DMS 273 treated with DMSO at 0.1 percent for 48 hours (cell line): ENCODE results near the gene CERS1.

Experiments used
- DNase-seq: peaks from one replicate; lab custom pipeline; 2025; lab: John Stamatoyannopoulos, UW

CERS1 gene

GRCh38 chr19:18895824-18896341 lies at the start of gene CERS1:
Gene CERS1, minus strand, starts transcription at chr19:18896158. Its CDS starts 86 bp downstream, at chr19:18896072.
- no peak for DNase-seq

- no peak for DNase-seq
Measured at GRCh38 chr19:18945297-18945696, 49.3 kb upstream of the CERS1 start.

- DNase-seq = no peak
Measured at GRCh38 chr19:18943465-18943864, 47.5 kb upstream of the CERS1 start.

- DNase-seq = no peak
Measured at GRCh38 chr19:18942692-18943091, 46.7 kb upstream of the CERS1 start.

GRCh38 chr19:18941628-18942354 lies 45.8 kb upstream of the CERS1 start:
- DNase-seq = no peak

- peak; percentile 36 for DNase-seq
Measured at GRCh38 chr19:18940769-18941627, 45.0 kb upstream of the CERS1 start, which contains the start of gene HOMER3. Gene HOMER3, minus strand, starts transcription at chr19:18941217. Its CDS starts 2,235 bp downstream, at chr19:18938982.

GRCh38 chr19:18939922-18940768 lies 44.2 kb upstream of the CERS1 start:
- no peak for DNase-seq

GRCh38 chr19:18939163-18939562 lies 43.2 kb upstream of the CERS1 start:
- DNase-seq = no peak

GRCh38 chr19:18933297-18933696 lies 37.3 kb upstream of the CERS1 start:
- DNase-seq = no peak

- no peak for DNase-seq
Measured at GRCh38 chr19:18932216-18932841, 36.4 kb upstream of the CERS1 start.

GRCh38 chr19:18931316-18932162 lies 35.6 kb upstream of the CERS1 start:
- no peak for DNase-seq

GRCh38 chr19:18929311-18929710 lies 33.4 kb upstream of the CERS1 start:
- DNase-seq = no peak

- no peak for DNase-seq
Measured at GRCh38 chr19:18928018-18928805, 32.3 kb upstream of the CERS1 start.

- no peak for DNase-seq
Measured at GRCh38 chr19:18924684-18925213, 28.8 kb upstream of the CERS1 start.

- DNase-seq = no peak
Measured at GRCh38 chr19:18922228-18922985, 26.4 kb upstream of the CERS1 start.

GRCh38 chr19:18921593-18921992 lies 25.6 kb upstream of the CERS1 start:
- DNase-seq = no peak

GRCh38 chr19:18920400-18920799 lies 24.4 kb upstream of the CERS1 start:
- DNase-seq = no peak

GRCh38 chr19:18919900-18920214 lies 23.9 kb upstream of the CERS1 start:
- DNase-seq = no peak
